NCI-H2081 treated with DMSO at 0.1 percent for 48 hours (cell line): ENCODE measurements around the gene MFAP3L.

Experiments used
- DNase-seq: peaks from one replicate; lab custom pipeline; 2025; lab: John Stamatoyannopoulos, UW

Gene MFAP3L

DNA sequence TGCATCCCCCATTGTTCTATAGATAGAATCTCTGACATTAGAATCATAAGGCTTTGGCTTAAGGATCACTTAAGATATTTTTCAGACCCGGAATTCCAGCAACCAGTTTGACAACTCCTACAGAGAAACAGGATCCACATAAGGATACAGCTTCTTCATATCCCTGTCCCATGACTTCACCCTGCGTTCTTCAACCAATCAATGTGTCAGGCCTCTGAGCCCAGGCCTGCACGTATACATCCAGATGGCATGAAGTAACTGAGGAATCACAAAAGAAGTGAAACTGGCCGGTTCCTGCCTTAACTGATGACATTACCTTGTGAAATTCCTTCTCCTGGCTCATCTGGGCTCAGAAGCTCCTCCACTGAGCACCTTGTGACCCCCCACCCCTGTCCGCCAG lies 85.1 kb downstream of the MFAP3L start:
- DNase-seq: no peak

DNA sequence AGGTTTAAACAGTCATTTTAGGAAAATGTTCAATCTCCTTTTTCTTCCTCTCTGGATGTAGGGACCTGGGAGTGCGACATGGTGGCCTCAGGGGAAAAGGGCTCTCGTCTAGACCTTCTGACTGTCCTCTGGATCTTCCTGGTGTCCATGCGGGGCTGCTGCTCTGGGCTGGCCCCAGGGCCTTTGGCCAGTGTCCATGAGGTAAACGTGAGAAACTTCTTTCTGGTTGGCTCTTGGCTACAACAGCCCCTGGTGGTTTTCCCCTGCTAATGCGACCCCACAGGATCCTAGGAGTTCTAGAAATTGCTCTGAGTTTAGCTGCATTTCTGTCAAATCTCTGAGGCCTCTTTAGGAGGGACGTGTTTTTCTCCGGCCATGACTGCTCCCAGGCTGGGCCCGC lies 85.7 kb downstream of the MFAP3L start:
- no peak for DNase-seq
